Activated B cell treated with CpG ODN at 0.5 μM for 24 hours (primary cell): Measurements from ENCODE around the gene PIGC. TPM values are rescaled to one million over a fixed set of nuclear protein-coding genes. Genes with fewer than 3 reads are reported as not detected.

Source experiments
- ATAC-seq: fragments of 200-7000 bp; cut with Tn5 transposase; one replicate; pipeline ENCODE4 v1.10.0; 2021; ENCODE audit warnings: low read depth, mild to moderate bottlenecking, moderate library complexity
- CTCF ChIA-PET: fragments of 350-600 bp; sonication (Branson Sonifier 250); formaldehyde crosslinking; loops from one replicate; lab custom pipeline; 2021; ENCODE audit warnings: antibody characterized with exemption; lab: Charles Lee
- POLR2A ChIA-PET: fragments of 350-600 bp; sonication (Branson Sonifier 250); formaldehyde crosslinking; loops from one replicate; lab custom pipeline; 2021; ENCODE audit warnings: antibody characterized with exemption; lab: Charles Lee
- DNase-seq: peaks from one replicate; pipeline ENCODE4 v3.0.0; 2022
- H3K27ac Mint-ChIP-seq: one replicate; pipeline ENCODE4 v1.8.0; 2020; ENCODE audit warnings: mixed read lengths
- H3K27me3 Mint-ChIP-seq: one replicate; pipeline ENCODE4 v1.8.0; 2021; ENCODE audit warnings: mixed read lengths
- H3K36me3 Mint-ChIP-seq: one replicate; pipeline ENCODE4 v1.8.0; 2021; ENCODE audit warnings: low read depth, mixed read lengths
- H3K4me1 Mint-ChIP-seq: one replicate; pipeline ENCODE4 v1.8.0; 2021; ENCODE audit warnings: mixed read lengths
- H3K4me3 Mint-ChIP-seq: one replicate; pipeline ENCODE4 v1.8.0; 2020; ENCODE audit warnings: mild to moderate bottlenecking, mixed read lengths
- H3K9me3 Mint-ChIP-seq: one replicate; pipeline ENCODE4 v1.8.0; 2020; ENCODE audit warnings: mixed read lengths
- CTCF ChIP-seq: fragments of 200-600 bp; IDR thresholded peaks from one replicate; pipeline ENCODE4 v1.8.0; 2022; ENCODE audit warnings: antibody characterized with exemption, mild to moderate bottlenecking
- intact Hi-C: fragments of 100-400 bp; cut with micrococcal nuclease; formaldehyde crosslinking; loops from one replicate; pipeline ENCODE4 v1.15.1; 2024
- total RNA-seq: library from RNA; stranded (reverse); gene quantifications from 2 replicates; pipeline ENCODE4 v1.2.3, GENCODE V29; 2022

PIGC gene
- total RNA-seq, 1 donor from 2014 or later: 24.2 TPM

DNA sequence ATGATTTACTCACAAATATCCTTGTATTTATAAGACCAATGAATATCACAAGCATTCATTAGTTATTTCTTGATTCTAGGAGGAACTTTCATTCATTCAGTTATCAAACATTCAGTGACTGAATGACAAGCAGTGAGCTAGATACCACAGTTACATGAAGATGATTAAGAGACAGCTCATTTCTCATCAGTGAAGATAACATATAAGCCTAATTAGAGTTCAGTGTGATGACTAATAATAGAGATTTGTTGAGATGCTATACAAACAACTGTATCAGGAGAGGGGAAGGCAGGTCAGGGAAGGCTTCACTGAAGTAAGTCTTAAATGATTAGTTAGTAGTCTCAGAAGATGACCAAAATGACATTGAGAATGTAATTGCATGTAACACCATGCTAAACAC, 38.0 kb downstream of the PIGC start:
- POLR2A ChIA-PET: no interaction called here
- Mint-ChIP-seq H3K27me3 (no peaks in the 10 kb centered on the region), H3K4me3 (no peak overlapping the region), H3K27ac (no peak overlapping the region), H3K36me3 (no peaks in the 10 kb centered on the region), H3K9me3 (no peaks in the 10 kb centered on the region), H3K4me1 (no peaks in the 10 kb centered on the region)
- no peak for DNase-seq
- TF ChIP-seq CTCF: no peak
- ATAC-seq: no peak
- CTCF ChIA-PET: interaction anchor here (0.8 kb wide), 1 partner anchor 403 kb away, joined by 3 read pairs; no protein-coding TSS in a partner anchor
- intact Hi-C loops: no loop called here

- no peaks in the 10 kb centered on the region for H3K36me3 Mint-ChIP-seq
- intact Hi-C loops: no loop called here
- no peak overlapping the region for H3K27ac Mint-ChIP-seq
- no peaks in the 10 kb centered on the region for H3K9me3 Mint-ChIP-seq
- no peaks in the 10 kb centered on the region for H3K27me3 Mint-ChIP-seq
- POLR2A ChIA-PET: interaction anchor here (1.5 kb wide), 1 partner anchor 46 kb away, joined by 4 read pairs; no protein-coding TSS in a partner anchor
- ATAC-seq (no peak), DNase-seq (no peak)
- no peak overlapping the region for H3K4me3 Mint-ChIP-seq
- CTCF ChIA-PET: interaction anchor here (1.3 to 7.7 kb wide), 3 partner anchors 24 to 402 kb away, joined by 3 to 63 read pairs (median 3); no protein-coding TSS in a partner anchor
- TF ChIP-seq CTCF: no peak
- H3K4me1 Mint-ChIP-seq: peaks cover 14% of the 10 kb centered on the region
Measured at GRCh38 chr1:172404121-172404520, 39.7 kb downstream of the PIGC start.

DNA sequence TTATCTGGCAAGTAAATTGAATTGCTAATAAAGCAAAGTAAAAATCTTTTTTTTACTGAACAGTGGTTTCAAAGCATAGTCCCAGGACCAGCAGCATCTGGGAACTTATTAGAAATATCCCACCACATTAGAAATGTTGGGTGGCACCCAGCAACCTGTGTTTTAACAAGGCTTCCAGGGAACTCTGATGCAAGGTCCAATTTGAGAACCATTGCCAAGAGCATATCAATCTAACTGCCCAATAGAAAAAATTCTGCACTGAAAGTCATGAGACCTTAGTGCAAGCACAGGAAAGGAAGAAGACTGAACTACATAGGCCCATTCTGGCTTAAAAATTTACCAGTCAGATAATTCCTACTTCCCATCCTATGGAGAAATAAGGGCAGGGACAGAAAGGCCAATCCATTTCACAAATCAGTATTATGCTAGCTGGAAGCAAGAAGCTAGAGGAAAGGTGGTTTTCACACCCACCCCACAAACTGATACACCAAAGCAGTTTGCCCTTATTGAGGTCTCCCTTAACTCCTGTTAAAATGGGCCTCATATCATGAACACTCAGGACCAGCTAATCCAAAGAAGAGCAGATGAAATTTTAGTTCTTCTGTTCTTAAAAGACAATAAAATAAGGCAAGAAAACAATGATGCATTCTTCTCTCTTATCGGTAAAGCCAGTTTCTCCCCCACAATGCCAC, 40.8 kb downstream of the PIGC start:
- no peaks in the 10 kb centered on the region for H3K27me3 Mint-ChIP-seq
- no peaks in the 10 kb centered on the region for H3K36me3 Mint-ChIP-seq
- H3K9me3 Mint-ChIP-seq: no peaks in the 10 kb centered on the region
- no peak overlapping the region for H3K4me3 Mint-ChIP-seq
- ChIA-PET POLR2A (interaction anchor here (1.5 kb wide), 1 partner anchor 45 kb away, joined by 4 read pairs; no protein-coding TSS in a partner anchor), CTCF (interaction anchor here (0.8 to 7.7 kb wide), 6 partner anchors 25 to 401 kb away, joined by 3 to 63 read pairs (median 3); no protein-coding TSS in a partner anchor)
- peaks cover 25% of the 10 kb centered on the region for H3K4me1 Mint-ChIP-seq
- TF ChIP-seq CTCF: no peak
- intact Hi-C loops: no loop called here
- ATAC-seq: no peak
- DNase-seq: no peak
- no peak overlapping the region for H3K27ac Mint-ChIP-seq

GRCh38 chr1:172401892-172402291, 42.0 kb downstream of the PIGC start:
- Mint-ChIP-seq H3K9me3 (no peaks in the 10 kb centered on the region), H3K4me3 (no peak overlapping the region), H3K27me3 (no peaks in the 10 kb centered on the region), H3K36me3 (no peaks in the 10 kb centered on the region), H3K27ac (no peak overlapping the region), H3K4me1 (peaks cover 36% of the 10 kb centered on the region)
- no peak for ATAC-seq
- no peak for DNase-seq
- TF ChIP-seq CTCF: no peak
- intact Hi-C loops: no loop called here
- ChIA-PET POLR2A (no interaction called here), CTCF (interaction anchor here (0.8 to 7.7 kb wide), 3 partner anchors 43 to 400 kb away, joined by 3 to 63 read pairs (median 3); no protein-coding TSS in a partner anchor)

DNA sequence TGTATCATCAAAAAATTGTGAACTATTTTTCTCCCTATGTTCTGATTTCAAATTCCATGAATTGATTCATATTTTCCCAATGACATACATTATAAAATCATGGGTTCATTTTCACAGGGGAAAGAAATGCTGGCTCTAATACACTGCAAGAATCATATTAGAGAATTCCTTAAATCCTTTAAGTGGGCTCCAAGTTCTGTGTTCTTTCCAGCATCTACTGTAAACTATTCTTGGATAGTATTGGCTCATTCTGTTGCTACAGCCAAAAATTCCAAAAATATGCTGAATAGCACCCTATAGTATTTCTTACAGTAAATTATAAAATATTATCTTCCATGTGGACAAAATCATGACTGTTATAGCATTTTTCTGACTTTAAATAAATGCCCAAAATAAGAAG, 42.4 kb downstream of the PIGC start:
- Mint-ChIP-seq H3K9me3 (no peaks in the 10 kb centered on the region), H3K36me3 (no peaks in the 10 kb centered on the region), H3K27ac (no peak overlapping the region), H3K4me1 (peaks cover 39% of the 10 kb centered on the region), H3K4me3 (no peak overlapping the region), H3K27me3 (no peaks in the 10 kb centered on the region)
- no peak for ATAC-seq
- DNase-seq: no peak
- intact Hi-C loops: no loop called here
- ChIA-PET CTCF (interaction anchor here (2.8 to 7.7 kb wide), 3 partner anchors 11 to 399 kb away, joined by 23 to 69 read pairs (median 63); no protein-coding TSS in a partner anchor), POLR2A (no interaction called here)
- no peak for TF ChIP-seq CTCF
